HG02973 (cell line): Measurements from ENCODE around the gene HECTD1.

Experiments
- ATAC-seq: cut with Tn5 transposase; IDR thresholded peaks from one replicate; pipeline ENCODE4 v1.9.1; 2021; ENCODE audit warnings: moderate library complexity; ENCODE audit not compliant: unreplicated experiment

The HECTD1 gene

GRCh38 chr14:31159682-31160296 is 47.8 kb downstream of the HECTD1 start:
- no peak for ATAC-seq

GRCh38 chr14:31154956-31155355 is 52.6 kb downstream of the HECTD1 start:
- ATAC-seq = no peak

- no peak for ATAC-seq
Measured at GRCh38 chr14:31142455-31143087, 65.0 kb downstream of the HECTD1 start.

- no peak for ATAC-seq
Measured at GRCh38 chr14:31139301-31139847, 68.2 kb downstream of the HECTD1 start.

- no peak for ATAC-seq
Measured at GRCh38 chr14:31138301-31138700, 69.3 kb downstream of the HECTD1 start.

- no peak for ATAC-seq
Measured at GRCh38 chr14:31137214-31137889, 70.2 kb downstream of the HECTD1 start.

GRCh38 chr14:31133133-31133532 is 74.5 kb downstream of the HECTD1 start:
- no peak for ATAC-seq

- ATAC-seq = no peak
Measured at GRCh38 chr14:31128601-31129526, 78.7 kb downstream of the HECTD1 start.

GRCh38 chr14:31127690-31128089 is 79.9 kb downstream of the HECTD1 start:
- ATAC-seq = peak; percentile 78

- no peak for ATAC-seq
Measured at GRCh38 chr14:31126680-31127079, 80.9 kb downstream of the HECTD1 start.

GRCh38 chr14:31125231-31125630 is 82.4 kb downstream of the HECTD1 start:
- no peak for ATAC-seq

- no peak for ATAC-seq
Measured at GRCh38 chr14:31124197-31124596, 83.4 kb downstream of the HECTD1 start.

- ATAC-seq = no peak
Measured at GRCh38 chr14:31122921-31123320, 84.7 kb downstream of the HECTD1 start.

- no peak for ATAC-seq
Measured at GRCh38 chr14:31122098-31122611, 85.4 kb downstream of the HECTD1 start.

GRCh38 chr14:31118892-31119291 is 88.7 kb downstream of the HECTD1 start:
- no peak for ATAC-seq

GRCh38 chr14:31113794-31114193 is 93.8 kb downstream of the HECTD1 start:
- no peak for ATAC-seq

- ATAC-seq = no peak
Measured at GRCh38 chr14:31110872-31111271, 96.7 kb downstream of the HECTD1 start.

GRCh38 chr14:31109257-31109656 is 98.3 kb downstream of the HECTD1 start:
- no peak for ATAC-seq

- no peak for ATAC-seq
Measured at GRCh38 chr14:31106768-31107167, 100.8 kb downstream of the HECTD1 start.

- ATAC-seq = no peak
Measured at GRCh38 chr14:31097081-31097480, 110.5 kb downstream of the HECTD1 start.

- no peak for ATAC-seq
Measured at GRCh38 chr14:31096255-31096654, 111.3 kb downstream of the HECTD1 start.
